ENCODE results near the gene ADCY10. TPM values are rescaled to one million over a fixed set of nuclear protein-coding genes. Genes with fewer than 3 reads are reported as not detected.
"Not testable (repeated sequence)": the region's sequence is repeated elsewhere in the genome, so short reads cannot be mapped to it uniquely, and the experiment has no call there.

ADCY10 gene
- polyA plus RNA-seq, 1 donor from 2014 or later, result 0.09 TPM

- no peaks in the 10 kb centered on the region for H3K79me2 ChIP-seq (replicated peaks; ENCODE audit: insufficient read depth, low read length)
- no peak overlapping the region for H3K27ac ChIP-seq (ENCODE audit: low read length)
- H3K9ac ChIP-seq (ENCODE audit: low read length), result no peak overlapping the region
- H4K20me1 ChIP-seq (ENCODE audit: insufficient read depth), result no peaks in the 10 kb centered on the region
- H2AFZ ChIP-seq (ENCODE audit: low read depth, low read length), result no peak overlapping the region
- H3K9me3 ChIP-seq (ENCODE audit: low read length), result no peaks in the 10 kb centered on the region
- no peak overlapping the region for H3K4me2 ChIP-seq (ENCODE audit: low read length)
- TF ChIP-seq MXI1 (conservative IDR thresholded peaks at IDR 0.05; ENCODE audit: poor library complexity, severe bottlenecking) (no peak), CTCF (IDR thresholded peaks at IDR 0.05; ENCODE audit: poor library complexity, severe bottlenecking) (no peak), EZH2 (IDR thresholded peaks at IDR 0.05; ENCODE audit: borderline replicate concordance, insufficient read depth, low read length, poor library complexity, severe bottlenecking) (no peak), RAD21 (conservative IDR thresholded peaks at IDR 0.05) (no peak), SMC3 (conservative IDR thresholded peaks at IDR 0.05; ENCODE audit: poor library complexity) (no peak), POLR2AphosphoS5 (IDR thresholded peaks at IDR 0.05) (no peak), EP300 (conservative IDR thresholded peaks at IDR 0.05; ENCODE audit: poor library complexity, severe bottlenecking) (no peak), REST (IDR thresholded peaks at IDR 0.05; ENCODE audit: borderline replicate concordance) (no peak), TAF1 (IDR thresholded peaks at IDR 0.05; ENCODE audit: low read depth) (no peak)
- H3K36me3 ChIP-seq (ENCODE audit: insufficient read depth, low read length), result no peaks in the 10 kb centered on the region
- H3K27me3 ChIP-seq (ENCODE audit: insufficient read depth, low read depth, low read length), result no peaks in the 10 kb centered on the region
- no peaks in the 10 kb centered on the region for H3K9me2 ChIP-seq (ENCODE audit: insufficient read depth, low read length)
- no peak overlapping the region for H3K4me3 ChIP-seq (ENCODE audit: low read length)
- H3F3A ChIP-seq (ENCODE audit: insufficient read depth, low read length, poor library complexity, severe bottlenecking), result no peaks in the 10 kb centered on the region
Observed at GRCh38 chr1:167808104-167808503, 105.8 kb downstream of the ADCY10 start.

GRCh38 chr1:167806676-167807075, 107.3 kb downstream of the ADCY10 start:
- not testable (repeated sequence) for H3K4me3 ChIP-seq (ENCODE audit: low read length); H3K9ac ChIP-seq (ENCODE audit: low read length); H3K27me3 ChIP-seq (ENCODE audit: insufficient read depth, low read depth, low read length); H3K27ac ChIP-seq (ENCODE audit: low read length); H3K36me3 ChIP-seq (ENCODE audit: insufficient read depth, low read length); H3K79me2 ChIP-seq (replicated peaks; ENCODE audit: insufficient read depth, low read length); H3F3A ChIP-seq (ENCODE audit: insufficient read depth, low read length, poor library complexity, severe bottlenecking); H2AFZ ChIP-seq (ENCODE audit: low read depth, low read length); H4K20me1 ChIP-seq (ENCODE audit: insufficient read depth); H3K9me2 ChIP-seq (ENCODE audit: insufficient read depth, low read length); H3K9me3 ChIP-seq (ENCODE audit: low read length); H3K4me2 ChIP-seq (ENCODE audit: low read length)

- not testable (repeated sequence) for H3K9me3 ChIP-seq (ENCODE audit: low read length); H3F3A ChIP-seq (ENCODE audit: insufficient read depth, low read length, poor library complexity, severe bottlenecking); H3K4me3 ChIP-seq (ENCODE audit: low read length); H3K36me3 ChIP-seq (ENCODE audit: insufficient read depth, low read length); H3K9ac ChIP-seq (ENCODE audit: low read length); H2AFZ ChIP-seq (ENCODE audit: low read depth, low read length); H3K27me3 ChIP-seq (ENCODE audit: insufficient read depth, low read depth, low read length); H4K20me1 ChIP-seq (ENCODE audit: insufficient read depth); H3K79me2 ChIP-seq (replicated peaks; ENCODE audit: insufficient read depth, low read length); H3K9me2 ChIP-seq (ENCODE audit: insufficient read depth, low read length); H3K4me2 ChIP-seq (ENCODE audit: low read length); H3K27ac ChIP-seq (ENCODE audit: low read length)
Observed at GRCh38 chr1:167806235-167806634, 107.7 kb downstream of the ADCY10 start.

Measured in neural cell (in vitro differentiated cells).